Astrocyte of the cerebellum (primary cell): ENCODE data around the gene CNFN.

Experiments
- DNase-seq: peaks from one replicate; pipeline ENCODE4 v3.0.0-alpha.2; 2011; ENCODE audit warnings: low read depth
- H3K4me3 ChIP-seq: 2 replicates; pipeline ENCODE4 v1.5.1; 2011; ENCODE audit warnings: mild to moderate bottlenecking, low read depth, low read length, moderate library complexity
- in situ Hi-C: cut with HindIII; loops from 2 replicates; pipeline ENCODE4 v1.10.0; 2017; ENCODE audit warnings: low sequenced_read_pairs
- TF ChIP-seq, protein P1 (sequence below): IDR thresholded peaks from 2 replicates; pipeline ENCODE4 v1.5.1; 2012; ENCODE audit warnings: low read length, low read depth, moderate library complexity, mild to moderate bottlenecking; ENCODE audit errors: missing control alignments

Gene CNFN

DNA sequence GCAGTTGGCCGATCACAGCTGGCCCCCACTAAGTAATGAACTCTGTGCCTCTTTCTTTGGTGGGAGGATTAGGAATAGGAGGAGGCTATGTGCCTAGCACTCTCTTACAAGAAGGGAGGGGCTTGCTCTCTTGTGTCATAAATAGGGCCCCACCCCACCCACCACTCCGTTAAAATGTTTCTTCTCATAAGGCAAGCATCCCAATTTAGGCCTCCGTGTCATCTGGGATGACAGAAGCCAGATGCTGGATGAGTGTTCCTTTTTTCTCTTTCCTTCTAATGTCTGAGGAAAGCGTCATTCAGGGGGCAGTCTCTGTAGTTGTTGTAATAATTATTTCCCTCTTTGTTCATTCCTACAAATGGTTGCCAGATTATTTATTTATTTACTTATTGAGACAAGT is 37.2 kb upstream of the CNFN start, which contains the start of gene LIPE:
Gene LIPE (minus strand): TSS at position 76 of the 400 bp plus-strand sequence. CDS start 239 bp downstream, outside the sequence.
- TF ChIP-seq, protein P1, sequence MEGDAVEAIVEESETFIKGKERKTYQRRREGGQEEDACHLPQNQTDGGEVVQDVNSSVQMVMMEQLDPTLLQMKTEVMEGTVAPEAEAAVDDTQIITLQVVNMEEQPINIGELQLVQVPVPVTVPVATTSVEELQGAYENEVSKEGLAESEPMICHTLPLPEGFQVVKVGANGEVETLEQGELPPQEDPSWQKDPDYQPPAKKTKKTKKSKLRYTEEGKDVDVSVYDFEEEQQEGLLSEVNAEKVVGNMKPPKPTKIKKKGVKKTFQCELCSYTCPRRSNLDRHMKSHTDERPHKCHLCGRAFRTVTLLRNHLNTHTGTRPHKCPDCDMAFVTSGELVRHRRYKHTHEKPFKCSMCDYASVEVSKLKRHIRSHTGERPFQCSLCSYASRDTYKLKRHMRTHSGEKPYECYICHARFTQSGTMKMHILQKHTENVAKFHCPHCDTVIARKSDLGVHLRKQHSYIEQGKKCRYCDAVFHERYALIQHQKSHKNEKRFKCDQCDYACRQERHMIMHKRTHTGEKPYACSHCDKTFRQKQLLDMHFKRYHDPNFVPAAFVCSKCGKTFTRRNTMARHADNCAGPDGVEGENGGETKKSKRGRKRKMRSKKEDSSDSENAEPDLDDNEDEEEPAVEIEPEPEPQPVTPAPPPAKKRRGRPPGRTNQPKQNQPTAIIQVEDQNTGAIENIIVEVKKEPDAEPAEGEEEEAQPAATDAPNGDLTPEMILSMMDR, result no peak
- H3K4me3 ChIP-seq, result no peak within 1 kb of the TSS
- in situ Hi-C loops, result no loop called here
- DNase-seq, result no peak

DNA sequence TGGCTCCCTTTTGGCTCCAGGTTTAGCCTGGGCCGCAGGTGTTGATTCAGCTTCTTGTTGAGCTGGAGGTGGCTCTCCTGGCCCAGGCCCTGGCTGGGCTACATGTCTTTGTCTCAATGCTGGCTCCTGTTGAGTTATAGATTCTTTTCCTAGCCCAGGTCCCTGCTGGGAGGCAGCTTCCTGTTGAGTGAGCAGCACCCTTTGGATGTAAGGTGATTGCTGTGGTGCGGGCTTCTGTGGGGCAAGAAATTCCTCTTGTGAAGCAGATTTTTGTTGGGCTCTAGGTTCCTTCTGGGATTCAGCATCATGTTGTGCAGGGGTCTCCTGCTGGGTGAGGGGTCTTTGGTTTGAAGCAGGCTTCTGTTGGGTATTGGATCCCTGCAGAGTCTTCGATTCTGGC is 36.5 kb upstream of the CNFN start:
- DNase-seq, result no peak
- TF ChIP-seq, protein P1, result no peak
- H3K4me3 ChIP-seq, result no peak overlapping the region
- in situ Hi-C loops, result no loop called here

DNA sequence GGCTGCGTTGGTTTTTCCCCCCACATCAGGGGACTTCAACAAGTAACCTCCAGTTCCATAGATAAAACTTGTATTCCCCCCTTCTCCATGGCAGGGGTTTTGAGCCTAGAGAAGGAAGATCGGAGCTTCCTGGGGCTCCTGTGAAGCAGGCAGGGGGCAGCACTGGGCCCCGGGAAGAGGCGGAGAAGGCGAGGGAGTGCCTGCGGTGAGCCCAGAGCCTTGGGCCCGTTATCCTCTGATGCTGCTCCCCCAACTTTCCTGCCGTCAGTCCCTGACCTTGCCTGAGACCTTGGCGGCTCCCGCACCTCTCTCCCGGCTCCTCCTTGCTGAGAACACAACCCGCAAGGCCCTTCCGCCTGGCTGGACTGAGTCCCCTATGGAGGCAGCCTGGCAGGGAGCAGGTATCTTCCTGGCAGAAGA is 34.6 kb upstream of the CNFN start:
- H3K4me3 ChIP-seq, result no peak overlapping the region
- DNase-seq, result no peak
- in situ Hi-C loops, result no loop called here
- TF ChIP-seq, protein P1, result peak; percentile 5

DNA sequence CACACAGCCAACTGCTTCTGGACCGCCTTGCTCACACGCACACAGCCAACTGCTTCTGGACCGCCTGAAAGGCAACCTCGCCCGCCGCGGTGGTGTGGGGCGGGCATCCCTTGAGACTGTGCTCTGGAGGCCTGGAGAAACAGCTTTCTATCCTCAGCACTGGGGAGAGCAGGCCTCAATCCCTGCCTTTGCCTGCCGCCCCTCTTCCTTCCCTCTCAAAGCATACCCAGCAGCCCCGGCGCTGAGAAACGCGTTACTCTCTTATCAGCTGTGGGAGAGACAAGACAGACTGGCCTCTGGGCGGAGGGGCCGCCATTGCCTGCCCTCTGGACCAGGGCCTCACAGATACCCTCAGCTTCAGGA is 34.2 kb upstream of the CNFN start:
- in situ Hi-C loops, result no loop called here
- no peak overlapping the region for H3K4me3 ChIP-seq
- no peak for DNase-seq
- TF ChIP-seq, protein P1, result no peak

DNA sequence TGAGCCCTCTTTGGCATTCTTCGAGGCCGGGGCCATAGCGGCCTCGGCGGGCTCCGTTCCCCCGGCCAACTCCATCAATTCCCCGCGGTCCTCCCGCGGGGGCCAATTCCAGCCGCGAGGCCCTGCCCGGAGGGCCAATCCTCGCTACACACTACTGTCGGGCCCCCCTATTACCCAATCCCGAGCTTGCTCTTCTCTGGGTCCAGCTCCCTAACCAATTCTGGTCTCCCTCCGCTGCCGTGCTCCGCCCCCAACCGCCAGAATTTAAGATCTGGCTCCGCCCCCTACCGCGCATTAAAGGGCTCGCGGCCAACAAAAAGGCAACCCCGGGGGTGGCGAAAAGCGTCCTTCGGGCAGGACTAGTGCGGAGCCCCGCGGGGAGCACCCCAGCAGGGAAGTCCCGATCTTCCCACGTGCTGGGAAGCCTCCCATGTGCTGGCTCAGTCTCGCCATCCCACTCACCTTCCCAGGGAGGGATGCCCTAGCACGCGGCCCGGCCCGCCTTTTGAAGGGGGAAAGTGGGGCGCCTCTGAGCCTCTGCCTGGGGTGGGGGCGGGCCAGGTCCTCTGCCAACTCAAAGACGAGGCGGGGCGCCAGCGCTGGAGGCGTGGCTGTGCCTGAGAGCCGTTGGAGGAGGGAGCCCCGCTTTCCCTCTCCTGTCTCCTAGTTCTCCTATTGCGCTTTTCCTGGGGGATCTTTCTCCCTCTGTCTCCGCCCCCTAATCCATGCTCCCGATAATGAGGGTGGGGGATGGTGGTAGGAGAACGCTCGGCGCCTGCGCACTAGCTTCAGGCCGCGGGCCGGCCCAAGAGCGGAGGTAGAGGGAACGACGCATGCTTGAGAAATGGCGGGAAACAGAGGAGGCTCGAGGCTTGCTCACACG is 33.6 kb upstream of the CNFN start:
- in situ Hi-C loops, result no loop called here
- TF ChIP-seq, protein P1, result no peak
- peak overlapping the region; percentile 44 for H3K4me3 ChIP-seq
- DNase-seq, result peak; percentile 52

DNA sequence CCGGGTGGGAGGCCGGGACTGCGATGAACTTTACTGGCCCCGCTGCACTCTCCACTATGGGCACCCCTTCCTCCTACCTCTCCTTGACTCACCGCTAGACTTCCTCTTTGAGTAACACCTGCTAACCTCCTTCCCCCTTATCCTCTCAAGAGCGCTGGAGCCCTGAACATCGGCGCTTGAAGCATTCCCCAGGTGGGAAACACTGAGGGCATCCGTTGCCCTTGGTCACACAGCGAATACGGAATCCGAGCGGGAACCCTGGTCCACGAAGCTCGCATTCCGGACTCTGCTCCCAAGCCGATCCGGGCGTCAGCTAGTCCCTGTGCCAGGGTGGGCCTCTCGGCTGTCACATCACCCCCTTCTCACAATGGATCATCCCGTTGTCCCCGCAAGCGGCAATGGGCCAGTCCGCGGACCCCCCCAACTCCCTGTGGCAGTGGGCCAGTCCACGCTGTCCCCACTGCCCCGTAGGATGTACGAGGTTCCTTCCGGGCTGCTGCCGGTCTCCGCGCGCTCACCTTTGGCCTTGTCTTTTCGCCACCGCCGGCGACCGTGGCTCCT is 32.9 kb upstream of the CNFN start:
- DNase-seq, result no peak
- H3K4me3 ChIP-seq, result peak overlapping the region; percentile 44
- in situ Hi-C loops, result no loop called here
- TF ChIP-seq, protein P1, result no peak
